GM12878 (cell line): ENCODE data around the gene ZNG1B.
"Not testable (repeated sequence)": the region's sequence is repeated elsewhere in the genome, so short reads cannot be mapped to it uniquely, and the experiment has no call there.

Experiments used
- CHD2 ChIP-seq: IDR thresholded peaks from 2 replicates; pipeline ENCODE4 v1.6.1; 2011; ENCODE audit warnings: low read depth, low read length, improper control_type of control experiment, borderline replicate concordance
- CTCF ChIP-seq, 3 experiments: IDR thresholded peaks in 2 of 3; conservative IDR thresholded peaks in 1 of 3; 2 replicates each; pipeline ENCODE4 v1.5.1; 2011; ENCODE audit warnings: low read depth in 3 of 3, low read length in 3 of 3, mild to moderate bottlenecking in 3 of 3, control low read depth in 2 of 3, moderate library complexity in 2 of 3, inconsistent platforms in 1 of 3, mixed read lengths in 1 of 3; ENCODE audit not compliant: control insufficient read depth in 2 of 3, insufficient read depth in 1 of 3; ENCODE audit errors: extremely low read depth in 1 of 3
- HDAC2 ChIP-seq: fragments of 200-600 bp; sonication (generic); IDR thresholded peaks from 2 replicates; pipeline ENCODE4 v1.6.1; 2017
- POLR2A ChIP-seq: IDR thresholded peaks from 2 replicates; pipeline ENCODE4 v1.6.1; 2011; ENCODE audit warnings: low read depth, mild to moderate bottlenecking, low read length
- POLR2AphosphoS2 ChIP-seq: IDR thresholded peaks from 2 replicates; pipeline ENCODE4 v1.6.1; 2011; ENCODE audit warnings: low read depth, mild to moderate bottlenecking, low read length, improper control_type of control experiment, moderate library complexity
- RCOR1 ChIP-seq: conservative IDR thresholded peaks from 2 replicates; pipeline ENCODE4 v1.6.1; 2012; ENCODE audit warnings: low read depth, low read length, improper control_type of control experiment
- TARDBP ChIP-seq: IDR thresholded peaks from 2 replicates; pipeline ENCODE4 v1.6.1; 2016; ENCODE audit warnings: borderline replicate concordance
- ZBED1 ChIP-seq: IDR thresholded peaks from 2 replicates; pipeline ENCODE4 v1.6.1; 2016; ENCODE audit warnings: borderline replicate concordance
- ZZZ3 ChIP-seq: IDR thresholded peaks from 2 replicates; pipeline ENCODE4 v1.6.1; 2011; ENCODE audit warnings: low read depth; ENCODE audit not compliant: control insufficient read depth, insufficient read length
- TF ChIP-seq, protein P1 (sequence below): fragments of 450-650 bp; IDR thresholded peaks from 2 replicates; pipeline ENCODE4 v1.6.1; 2017; ENCODE audit warnings: mild to moderate bottlenecking
- TF ChIP-seq, protein P2 (sequence below): IDR thresholded peaks from 2 replicates; pipeline ENCODE4 v1.6.1; 2011; ENCODE audit warnings: borderline replicate concordance, low read depth, mild to moderate bottlenecking, moderate library complexity, low read length; ENCODE audit not compliant: insufficient read depth, poor library complexity, severe bottlenecking

GRCh38 chr2:113527350-113528045 lies 90.0 kb downstream of the ZNG1B start:
- not testable (repeated sequence) for TF ChIP-seq CTCF (IDR thresholded peaks at IDR 0.05 in 2 of 3, conservative IDR thresholded peaks at IDR 0.05 in 1 of 3; ENCODE audit: control insufficient read depth in 2 of 3, extremely low read depth in 1 of 3, insufficient read depth in 1 of 3, low read depth in 3 of 3, low read length in 3 of 3); ZZZ3; RCOR1; HDAC2; TARDBP; CHD2; POLR2A; POLR2AphosphoS2; ZBED1
- TF ChIP-seq, protein P1, sequence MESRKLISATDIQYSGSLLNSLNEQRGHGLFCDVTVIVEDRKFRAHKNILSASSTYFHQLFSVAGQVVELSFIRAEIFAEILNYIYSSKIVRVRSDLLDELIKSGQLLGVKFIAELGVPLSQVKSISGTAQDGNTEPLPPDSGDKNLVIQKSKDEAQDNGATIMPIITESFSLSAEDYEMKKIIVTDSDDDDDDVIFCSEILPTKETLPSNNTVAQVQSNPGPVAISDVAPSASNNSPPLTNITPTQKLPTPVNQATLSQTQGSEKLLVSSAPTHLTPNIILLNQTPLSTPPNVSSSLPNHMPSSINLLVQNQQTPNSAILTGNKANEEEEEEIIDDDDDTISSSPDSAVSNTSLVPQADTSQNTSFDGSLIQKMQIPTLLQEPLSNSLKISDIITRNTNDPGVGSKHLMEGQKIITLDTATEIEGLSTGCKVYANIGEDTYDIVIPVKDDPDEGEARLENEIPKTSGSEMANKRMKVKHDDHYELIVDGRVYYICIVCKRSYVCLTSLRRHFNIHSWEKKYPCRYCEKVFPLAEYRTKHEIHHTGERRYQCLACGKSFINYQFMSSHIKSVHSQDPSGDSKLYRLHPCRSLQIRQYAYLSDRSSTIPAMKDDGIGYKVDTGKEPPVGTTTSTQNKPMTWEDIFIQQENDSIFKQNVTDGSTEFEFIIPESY, result not testable (repeated sequence)
- TF ChIP-seq, protein P2, sequence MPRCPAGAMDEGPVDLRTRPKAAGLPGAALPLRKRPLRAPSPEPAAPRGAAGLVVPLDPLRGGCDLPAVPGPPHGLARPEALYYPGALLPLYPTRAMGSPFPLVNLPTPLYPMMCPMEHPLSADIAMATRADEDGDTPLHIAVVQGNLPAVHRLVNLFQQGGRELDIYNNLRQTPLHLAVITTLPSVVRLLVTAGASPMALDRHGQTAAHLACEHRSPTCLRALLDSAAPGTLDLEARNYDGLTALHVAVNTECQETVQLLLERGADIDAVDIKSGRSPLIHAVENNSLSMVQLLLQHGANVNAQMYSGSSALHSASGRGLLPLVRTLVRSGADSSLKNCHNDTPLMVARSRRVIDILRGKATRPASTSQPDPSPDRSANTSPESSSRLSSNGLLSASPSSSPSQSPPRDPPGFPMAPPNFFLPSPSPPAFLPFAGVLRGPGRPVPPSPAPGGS, result not testable (repeated sequence)
